SK-MEL-5 (cell line): ENCODE measurements around the gene MLEC. TPM values are rescaled to one million over a fixed set of nuclear protein-coding genes. Genes with fewer than 3 reads are reported as not detected.

ENCODE experiments used
- DNase-seq: peaks from one replicate; pipeline ENCODE4 v3.0.0-alpha.2; 2016; ENCODE audit warnings: low read depth, low spot score
- in situ Hi-C: cut with HindIII; loops from 2 replicates; pipeline ENCODE4 v1.10.0; 2016; ENCODE audit warnings: low sequenced_read_pairs, high pct_unique_total_duplicates, low pct_unique_long_range_greater_than_20kb
- polyA plus RNA-seq, 2 experiments: library from polyadenylated mRNA; depleted of rRNA; stranded (reverse); fragments of >200 nt; gene quantifications; 2 replicates each; pipeline ENCODE4 v1.2.3, GENCODE V29; 2015
- total RNA-seq: library from RNA; depleted of rRNA; stranded (reverse); fragments of >200 nt; shearing (Covaris generic); gene quantifications from 2 replicates; pipeline ENCODE4 v1.2.3, GENCODE V29; 2014; rRNA removed

Gene MLEC
- 150 and 156 TPM in 2 replicates for total RNA-seq
- 94.3 and 122 TPM in 2 replicates for polyA plus RNA-seq (2015; cell fraction: cytosol; rRNA removed)
- polyA plus RNA-seq (2015; cell fraction: nucleus; rRNA removed) = 66.6 and 96.5 TPM in 2 replicates

GRCh38 chr12:120686690-120687577 lies at the start of gene MLEC:
Gene MLEC, plus strand, starts transcription at chr12:120687149. Its CDS starts 148 bp downstream, at chr12:120687297.
- DNase-seq = peak; percentile 97
- in situ Hi-C loops = no loop called here

- in situ Hi-C loops = no loop called here
- DNase-seq = peak; percentile 37
These were observed 46.9 kb upstream of the MLEC start, which contains the start of gene CABP1 for GRCh38 chr12:120639771-120640721. Gene CABP1, plus strand, starts transcription at chr12:120640626. Its CDS starts 60 bp downstream, at chr12:120640686.

- in situ Hi-C loops = no loop called here
- no peak for DNase-seq
These were observed 45.8 kb upstream of the MLEC start for GRCh38 chr12:120640861-120641833.

GRCh38 chr12:120642121-120642520 lies 44.8 kb upstream of the MLEC start:
- in situ Hi-C loops = no loop called here
- DNase-seq = no peak

GRCh38 chr12:120642826-120643225 lies 44.1 kb upstream of the MLEC start:
- no peak for DNase-seq
- in situ Hi-C loops = no loop called here

- in situ Hi-C loops = no loop called here
- DNase-seq = no peak
These were observed 43.4 kb upstream of the MLEC start for GRCh38 chr12:120643574-120643973.

GRCh38 chr12:120646044-120646443 lies 40.9 kb upstream of the MLEC start:
- no peak for DNase-seq
- in situ Hi-C loops = no loop called here

- no peak for DNase-seq
- in situ Hi-C loops = no loop called here
These were observed 39.6 kb upstream of the MLEC start for GRCh38 chr12:120647375-120647755.

- no peak for DNase-seq
- in situ Hi-C loops = no loop called here
These were observed 37.3 kb upstream of the MLEC start for GRCh38 chr12:120649442-120650232.

- in situ Hi-C loops = no loop called here
- DNase-seq = no peak
These were observed 36.7 kb upstream of the MLEC start for GRCh38 chr12:120650233-120650690.

- in situ Hi-C loops = no loop called here
- DNase-seq = peak; percentile 29
These were observed 35.1 kb upstream of the MLEC start for GRCh38 chr12:120651821-120652220.

- no peak for DNase-seq
- in situ Hi-C loops = no loop called here
These were observed 34.1 kb upstream of the MLEC start for GRCh38 chr12:120652656-120653435.

- no peak for DNase-seq
- in situ Hi-C loops = no loop called here
These were observed 33.3 kb upstream of the MLEC start for GRCh38 chr12:120653611-120654010.

GRCh38 chr12:120654656-120655055 lies 32.3 kb upstream of the MLEC start:
- no peak for DNase-seq
- in situ Hi-C loops = no loop called here

- DNase-seq = no peak
- in situ Hi-C loops = no loop called here
These were observed 30.9 kb upstream of the MLEC start for GRCh38 chr12:120656008-120656407.
